ENCODE data around the gene PABPC1L. TPM values are rescaled to one million over a fixed set of nuclear protein-coding genes. Genes with fewer than 3 reads are reported as not detected.

Gene PABPC1L
- polyA plus RNA-seq, 2 of the 4 experiments (the other 2 are of a cell fraction): 37.1 to 73.1 TPM

DNA sequence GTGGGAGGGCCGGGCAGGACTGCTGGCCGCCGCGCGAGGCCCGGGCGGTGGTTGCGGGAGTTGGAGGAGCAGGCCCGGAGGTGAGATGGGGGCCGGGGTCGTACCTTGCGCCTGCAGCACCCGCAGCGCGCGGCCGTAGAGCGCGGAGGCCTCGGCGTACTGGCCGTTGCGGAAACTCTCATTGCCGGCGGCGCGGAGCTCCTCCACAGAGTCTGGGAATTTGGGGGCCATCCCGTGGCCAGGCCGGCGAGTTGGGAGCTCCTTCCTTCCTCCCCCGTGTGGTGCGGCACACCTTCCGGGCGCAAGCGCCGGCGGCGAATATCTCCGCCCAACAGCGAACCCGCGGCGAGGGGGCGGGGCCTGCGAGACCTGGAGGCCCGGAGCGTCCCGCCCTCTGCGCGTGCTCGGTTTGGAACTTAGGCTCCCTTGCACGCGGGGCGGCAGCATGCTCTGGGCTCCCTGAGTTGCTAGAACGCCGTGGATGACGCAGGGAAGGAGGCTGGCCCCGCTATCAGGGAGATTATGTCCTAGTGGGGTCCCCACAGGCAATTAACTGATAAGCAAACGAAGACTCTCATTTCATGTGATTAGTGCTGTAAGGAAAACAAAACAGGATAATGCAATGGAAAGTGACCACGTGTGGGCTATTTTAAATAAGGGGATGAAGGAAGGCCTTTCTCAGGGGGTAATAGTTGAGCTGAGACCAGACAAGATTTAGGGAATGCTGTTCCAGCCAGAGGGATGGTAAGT, 50.4 kb downstream of the PABPC1L start, which contains the start of gene TOMM34:
Gene TOMM34, minus strand, starts transcription at position 295 of the 750 bp plus-strand sequence. Its CDS starts 64 bp downstream, at position 231.
- POLR2A ChIA-PET: interaction anchor here (0.8 to 1.6 kb wide), 5 partner anchors 9 to 75 kb away, joined by 3 to 6 read pairs (median 4); partner anchors contain the start of gene YWHAB
- H3K9me3 ChIP-seq: no peaks in the 10 kb centered on the region
- H3K4me2 ChIP-seq: peak within 1 kb of the TSS; percentile 88
- H3K4me3 ChIP-seq: peak within 1 kb of the TSS; percentile 96
- 2% methylated on average over 25 of the region's 60 CpGs for WGBS (ENCODE audit: missing lambda C conversion rate)
- H3K4me1 ChIP-seq: peaks cover 37% of the 10 kb centered on the region
- DNase-seq (ENCODE audit: low read depth in 1 of 2, low spot score in 1 of 2): peak; percentile 93 to 96
- ATAC-seq: peak; percentile 95 to 98
- TF ChIP-seq MYC (IDR thresholded peaks at IDR 0.05; ENCODE audit: borderline replicate concordance, low read length) (peak; percentile 91), EHF (CRISPR knock-in tag; IDR thresholded peaks at IDR 0.05) (no peak), MAFK (IDR thresholded peaks at IDR 0.05; ENCODE audit: partially characterized antibody) (no peak), TFCP2L1 (CRISPR knock-in tag; IDR thresholded peaks at IDR 0.05) (no peak), BHLHE40 (IDR thresholded peaks at IDR 0.05; ENCODE audit: low read depth, low read length) (peak; percentile 38; the same call in 1 of the 2 replicates), JUN (IDR thresholded peaks at IDR 0.05) (peak in 1 of 2 experiments; percentile 86; a peak in 2 of 5 replicates), PHF8 (IDR thresholded peaks at IDR 0.05; ENCODE audit: borderline replicate concordance, low read depth) (peak; percentile 66; the same call in 1 of the 2 replicates), FOSB (CRISPR knock-in tag; IDR thresholded peaks at IDR 0.05) (0 out of 2 replicates have a peak, but pooled peaks have one; percentile 35), ZNF302 (CRISPR knock-in tag; IDR thresholded peaks at IDR 0.05) (0 out of 2 replicates have a peak, but pooled peaks have one; percentile 10), HOXA7 (CRISPR knock-in tag; IDR thresholded peaks at IDR 0.05) (0 out of 2 replicates have a peak, but pooled peaks have one; percentile 43), KDM1A (IDR thresholded peaks at IDR 0.05; ENCODE audit: low read depth) (no peak), TP53 (CRISPR knock-in tag; IDR thresholded peaks at IDR 0.05) (0 out of 2 replicates have a peak, but pooled peaks have one; percentile 59), POLR2A (IDR thresholded peaks at IDR 0.05; ENCODE audit: low read length) (peak; percentile 77), HOXB13 (CRISPR knock-in tag; IDR thresholded peaks at IDR 0.05; ENCODE audit: low read depth) (peak; percentile 69; the same call in 1 of the 2 replicates)
- TF ChIP-seq, protein P1, sequence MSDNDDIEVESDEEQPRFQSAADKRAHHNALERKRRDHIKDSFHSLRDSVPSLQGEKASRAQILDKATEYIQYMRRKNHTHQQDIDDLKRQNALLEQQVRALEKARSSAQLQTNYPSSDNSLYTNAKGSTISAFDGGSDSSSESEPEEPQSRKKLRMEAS (IDR thresholded peaks at IDR 0.05): peak; percentile 98
- TF ChIP-seq, protein P2, sequence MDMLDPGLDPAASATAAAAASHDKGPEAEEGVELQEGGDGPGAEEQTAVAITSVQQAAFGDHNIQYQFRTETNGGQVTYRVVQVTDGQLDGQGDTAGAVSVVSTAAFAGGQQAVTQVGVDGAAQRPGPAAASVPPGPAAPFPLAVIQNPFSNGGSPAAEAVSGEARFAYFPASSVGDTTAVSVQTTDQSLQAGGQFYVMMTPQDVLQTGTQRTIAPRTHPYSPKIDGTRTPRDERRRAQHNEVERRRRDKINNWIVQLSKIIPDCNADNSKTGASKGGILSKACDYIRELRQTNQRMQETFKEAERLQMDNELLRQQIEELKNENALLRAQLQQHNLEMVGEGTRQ (IDR thresholded peaks at IDR 0.05): 0 out of 2 replicates have a peak, but pooled peaks have one; percentile 8
- TF ChIP-seq, protein P3, sequence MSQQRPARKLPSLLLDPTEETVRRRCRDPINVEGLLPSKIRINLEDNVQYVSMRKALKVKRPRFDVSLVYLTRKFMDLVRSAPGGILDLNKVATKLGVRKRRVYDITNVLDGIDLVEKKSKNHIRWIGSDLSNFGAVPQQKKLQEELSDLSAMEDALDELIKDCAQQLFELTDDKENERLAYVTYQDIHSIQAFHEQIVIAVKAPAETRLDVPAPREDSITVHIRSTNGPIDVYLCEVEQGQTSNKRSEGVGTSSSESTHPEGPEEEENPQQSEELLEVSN (IDR thresholded peaks at IDR 0.05; ENCODE audit: borderline replicate concordance, low read depth): peak; percentile 93
- CTCF ChIA-PET: interaction anchor here (0.6 to 1.6 kb wide), 5 partner anchors 12 to 331 kb away, joined by 3 to 5 read pairs (median 3); no protein-coding TSS in a partner anchor
- peak within 1 kb of the TSS; percentile 92 to 95 for H3K27ac ChIP-seq
- FAIRE-seq: no peak

DNA sequence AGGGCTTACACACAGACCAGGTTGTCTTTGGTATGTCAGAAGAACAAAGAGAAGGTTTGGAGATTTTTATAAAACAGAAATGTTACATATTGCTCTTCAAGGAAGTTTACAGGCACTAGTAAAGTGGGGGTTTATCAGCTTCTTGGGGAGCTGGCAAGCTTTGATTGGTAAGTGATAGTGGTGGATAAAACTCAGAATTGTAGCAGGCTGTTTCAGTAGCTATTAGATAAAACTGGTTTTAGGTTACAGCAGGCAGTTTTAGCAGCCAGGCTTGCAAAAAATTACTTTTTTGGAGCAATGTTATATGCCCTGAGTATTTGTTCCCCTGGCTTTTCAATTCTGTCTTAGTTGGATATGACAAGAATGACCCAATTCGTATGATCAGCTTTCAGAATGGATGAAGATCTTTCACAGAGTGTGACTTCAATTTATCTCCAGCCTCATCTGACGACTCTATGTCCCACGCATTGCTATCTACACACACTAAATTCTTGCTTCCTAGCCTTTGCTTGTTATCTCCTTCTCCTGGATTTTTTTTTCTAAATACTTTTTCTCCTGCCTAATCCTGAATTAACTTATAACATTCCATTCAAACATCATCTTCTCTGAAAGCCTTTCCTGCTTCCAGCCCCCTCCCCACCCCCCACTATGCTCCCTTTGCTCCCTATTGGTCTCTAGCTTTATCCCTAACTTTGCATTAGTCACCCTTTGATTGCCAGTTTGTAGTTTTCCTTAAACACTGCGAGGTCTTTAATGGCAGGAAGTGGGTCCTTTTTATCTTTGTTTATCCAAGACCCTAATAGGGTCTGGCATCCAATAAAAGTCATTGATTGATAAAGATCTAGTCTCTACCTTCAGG, 51.4 kb downstream of the PABPC1L start:
- no peak for FAIRE-seq

More for the DNA sequence above, 51.4 kb downstream of the PABPC1L start:
- ChIA-PET POLR2A (no interaction called here), CTCF (interaction anchor here (1.3 to 1.6 kb wide), 3 partner anchors 9 to 330 kb away, joined by 3 to 5 read pairs (median 5); no protein-coding TSS in a partner anchor)
- DNase-seq (ENCODE audit: low read depth in 1 of 2, low spot score in 1 of 2) (no peak), ATAC-seq (no peak)
- Histone ChIP-seq H3K4me2 (peak overlapping the region; percentile 88), H3K4me3 (no peak overlapping the region; the same call in 2 of the 3 replicates), H3K27ac (peak overlapping the region; percentile 92 to 95; a peak in 5 of 6 replicates), H3K9me3 (no peaks in the 10 kb centered on the region), H3K4me1 (peaks cover 37% of the 10 kb centered on the region)
- TF ChIP-seq, protein P1 (IDR thresholded peaks at IDR 0.05): no peak
- TF ChIP-seq NPAS2 (CRISPR knock-in tag; IDR thresholded peaks at IDR 0.05; ENCODE audit: borderline replicate concordance): no peak
- TF ChIP-seq ZNF302 (CRISPR knock-in tag; IDR thresholded peaks at IDR 0.05): no peak
- TF ChIP-seq TFCP2L1 (CRISPR knock-in tag; IDR thresholded peaks at IDR 0.05): no peak
- no peak for TF ChIP-seq CEBPB (IDR thresholded peaks at IDR 0.05)
- no peak for TF ChIP-seq MAFK (IDR thresholded peaks at IDR 0.05; ENCODE audit: partially characterized antibody)
- no peak for TF ChIP-seq FOSL2 (IDR thresholded peaks at IDR 0.05)
- no peak for TF ChIP-seq FOSL2 (CRISPR knock-in tag; IDR thresholded peaks at IDR 0.05)
- TF ChIP-seq, protein P4, sequence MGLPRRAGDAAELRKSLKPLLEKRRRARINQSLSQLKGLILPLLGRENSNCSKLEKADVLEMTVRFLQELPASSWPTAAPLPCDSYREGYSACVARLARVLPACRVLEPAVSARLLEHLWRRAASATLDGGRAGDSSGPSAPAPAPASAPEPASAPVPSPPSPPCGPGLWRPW (IDR thresholded peaks at IDR 0.05): no peak
- TF ChIP-seq, protein P5, sequence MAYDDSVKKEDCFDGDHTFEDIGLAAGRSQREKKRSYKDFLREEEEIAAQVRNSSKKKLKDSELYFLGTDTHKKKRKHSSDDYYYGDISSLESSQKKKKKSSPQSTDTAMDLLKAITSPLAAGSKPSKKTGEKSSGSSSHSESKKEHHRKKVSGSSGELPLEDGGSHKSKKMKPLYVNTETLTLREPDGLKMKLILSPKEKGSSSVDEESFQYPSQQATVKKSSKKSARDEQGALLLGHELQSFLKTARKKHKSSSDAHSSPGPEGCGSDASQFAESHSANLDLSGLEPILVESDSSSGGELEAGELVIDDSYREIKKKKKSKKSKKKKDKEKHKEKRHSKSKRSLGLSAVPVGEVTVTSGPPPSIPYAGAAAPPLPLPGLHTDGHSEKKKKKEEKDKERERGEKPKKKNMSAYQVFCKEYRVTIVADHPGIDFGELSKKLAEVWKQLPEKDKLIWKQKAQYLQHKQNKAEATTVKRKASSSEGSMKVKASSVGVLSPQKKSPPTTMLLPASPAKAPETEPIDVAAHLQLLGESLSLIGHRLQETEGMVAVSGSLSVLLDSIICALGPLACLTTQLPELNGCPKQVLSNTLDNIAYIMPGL (CRISPR knock-in tag; IDR thresholded peaks at IDR 0.05; ENCODE audit: borderline replicate concordance): no peak
- no peak for TF ChIP-seq CBX8 (IDR thresholded peaks at IDR 0.05)
- TF ChIP-seq KDM5A (IDR thresholded peaks at IDR 0.05): no peak
- WGBS (ENCODE audit: missing lambda C conversion rate): 75% methylated on average over 4 of the region's 4 CpGs

All from A549 (cell line).